ENCODE data around the gene RUSC1. TPM values are rescaled to one million over a fixed set of nuclear protein-coding genes. Genes with fewer than 3 reads are reported as not detected.
"Not testable (repeated sequence)": the region's sequence is repeated elsewhere in the genome, so short reads cannot be mapped to it uniquely, and the experiment has no call there.

RUSC1 gene
- total and polyA plus RNA-seq, 4 donors, result 28.4 to 129 (median 78.0) TPM

DNA sequence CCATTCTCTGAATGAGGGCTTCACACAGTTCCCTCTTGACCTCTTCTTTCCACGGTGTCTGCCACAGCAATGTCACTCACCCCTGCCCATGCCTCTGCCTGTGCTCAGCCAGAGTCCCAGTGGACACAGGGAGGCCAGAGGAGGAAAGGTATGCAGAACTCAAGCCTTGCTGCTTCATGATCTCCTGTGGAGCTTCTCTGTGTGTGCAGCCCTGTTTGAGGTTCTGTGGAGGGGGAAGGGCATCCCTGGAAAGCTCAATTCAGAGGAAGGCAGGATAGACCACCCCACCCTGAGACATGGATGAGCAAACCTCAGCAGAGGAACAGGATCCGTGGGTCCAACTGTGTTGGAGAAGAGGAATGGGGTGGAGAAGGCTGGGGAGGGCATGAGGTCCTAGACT is 41.4 kb upstream of the RUSC1 start:
- Histone ChIP-seq H3K9me3 (ENCODE audit: control insufficient read depth, insufficient read depth, low read length) (no peaks in the 10 kb centered on the region), H3K27ac (ENCODE audit: low read depth, low read length) (no peak overlapping the region), H3K36me3 (ENCODE audit: control insufficient read depth, insufficient read depth, low read length) (peaks cover 16% of the 10 kb centered on the region), H3K27me3 (ENCODE audit: control insufficient read depth, insufficient read depth, low read length) (no peaks in the 10 kb centered on the region), H3K4me1 (ENCODE audit: control insufficient read depth, insufficient read depth, low read length) (peaks cover 19% of the 10 kb centered on the region), H3K4me3 (ENCODE audit: low read depth, low read length) (no peak overlapping the region)
- WGBS (ENCODE audit: insufficient coverage), result 55% methylated on average over 1 of the region's 2 CpGs
- peak in 2 of 6 donors; percentile 31 to 42 for DNase-seq (ENCODE audit: low read depth in 4 of 6, low spot score in 6 of 6)

DNA sequence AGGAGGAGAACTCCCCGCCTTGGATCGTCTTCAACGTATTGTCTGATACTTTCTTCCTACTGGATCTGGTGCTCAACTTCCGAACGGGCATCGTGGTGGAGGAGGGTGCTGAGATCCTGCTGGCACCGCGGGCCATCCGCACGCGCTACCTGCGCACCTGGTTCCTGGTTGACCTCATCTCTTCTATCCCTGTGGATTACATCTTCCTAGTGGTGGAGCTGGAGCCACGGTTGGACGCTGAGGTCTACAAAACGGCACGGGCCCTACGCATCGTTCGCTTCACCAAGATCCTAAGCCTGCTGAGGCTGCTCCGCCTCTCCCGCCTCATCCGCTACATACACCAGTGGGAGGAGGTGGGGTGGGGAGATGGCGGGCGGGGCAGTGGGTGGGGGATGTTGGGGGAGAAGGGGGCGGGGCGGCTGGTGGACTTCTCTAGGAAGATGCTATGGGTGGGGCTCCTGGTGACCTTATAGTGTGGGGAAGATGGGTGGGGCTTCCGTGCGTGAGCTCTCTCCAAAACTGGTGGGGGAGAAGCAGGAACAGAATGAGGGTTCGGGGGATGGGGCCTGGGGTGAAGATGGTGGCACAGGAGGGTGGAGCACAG is 38.1 kb upstream of the RUSC1 start:
- Histone ChIP-seq H3K9me3 (ENCODE audit: control insufficient read depth, insufficient read depth, low read length) (no peaks in the 10 kb centered on the region), H3K4me3 (ENCODE audit: low read depth, low read length) (no peak overlapping the region), H3K4me1 (ENCODE audit: control insufficient read depth, insufficient read depth, low read length) (peaks cover 17% of the 10 kb centered on the region), H3K27me3 (ENCODE audit: control insufficient read depth, insufficient read depth, low read length) (no peaks in the 10 kb centered on the region), H3K36me3 (ENCODE audit: control insufficient read depth, insufficient read depth, low read length) (peaks cover 44% of the 10 kb centered on the region), H3K27ac (ENCODE audit: low read depth, low read length) (no peak overlapping the region)
- no peak for DNase-seq (ENCODE audit: low read depth in 4 of 6, low spot score in 6 of 6)
- 91% methylated on average over 17 of the region's 29 CpGs for WGBS (ENCODE audit: insufficient coverage)

DNA sequence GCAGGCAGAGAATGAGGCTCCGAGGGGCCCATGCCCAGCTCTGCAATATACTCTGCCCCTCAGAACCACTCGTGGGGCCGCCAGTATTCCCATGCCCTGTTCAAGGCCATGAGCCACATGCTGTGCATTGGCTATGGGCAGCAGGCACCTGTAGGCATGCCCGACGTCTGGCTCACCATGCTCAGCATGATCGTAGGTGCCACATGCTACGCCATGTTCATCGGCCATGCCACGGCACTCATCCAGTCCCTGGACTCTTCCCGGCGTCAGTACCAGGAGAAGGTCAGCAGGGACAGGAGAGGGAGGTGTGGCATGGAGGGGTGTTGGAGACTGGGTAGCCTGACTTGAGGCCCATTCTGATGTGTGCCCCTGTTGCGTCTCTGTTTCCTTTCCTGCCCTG is 36.2 kb upstream of the RUSC1 start:
- no peak for DNase-seq (ENCODE audit: low read depth in 4 of 6, low spot score in 6 of 6)
- H3K4me1 ChIP-seq (ENCODE audit: control insufficient read depth, insufficient read depth, low read length), result peaks cover under 1% of the 10 kb centered on the region
- H3K36me3 ChIP-seq (ENCODE audit: control insufficient read depth, insufficient read depth, low read length), result peaks cover 61% of the 10 kb centered on the region
- 86% methylated on average over 12 of the region's 12 CpGs for WGBS (ENCODE audit: insufficient coverage)
- H3K27ac ChIP-seq (ENCODE audit: low read depth, low read length), result no peak overlapping the region
- no peaks in the 10 kb centered on the region for H3K9me3 ChIP-seq (ENCODE audit: control insufficient read depth, insufficient read depth, low read length)
- H3K4me3 ChIP-seq (ENCODE audit: low read depth, low read length), result no peak overlapping the region
- no peaks in the 10 kb centered on the region for H3K27me3 ChIP-seq (ENCODE audit: control insufficient read depth, insufficient read depth, low read length)

DNA sequence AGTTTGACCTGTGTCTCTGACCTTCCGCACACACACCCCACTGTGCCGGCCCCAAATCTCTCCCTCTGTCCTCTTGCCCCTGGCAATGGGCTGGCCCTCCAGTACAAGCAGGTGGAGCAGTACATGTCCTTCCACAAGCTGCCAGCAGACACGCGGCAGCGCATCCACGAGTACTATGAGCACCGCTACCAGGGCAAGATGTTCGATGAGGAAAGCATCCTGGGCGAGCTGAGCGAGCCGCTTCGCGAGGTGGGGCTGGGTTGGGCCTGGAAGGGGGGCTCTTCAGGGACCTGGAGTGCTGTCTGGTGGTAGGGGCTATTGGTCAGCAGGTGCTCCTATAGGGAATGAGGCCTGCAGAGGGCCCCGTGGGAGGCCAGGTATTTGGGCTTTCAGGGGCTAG is 35.6 kb upstream of the RUSC1 start:
- WGBS (ENCODE audit: insufficient coverage), result 89% methylated on average over 14 of the region's 14 CpGs
- H3K27me3 ChIP-seq (ENCODE audit: control insufficient read depth, insufficient read depth, low read length), result no peaks in the 10 kb centered on the region
- no peak for DNase-seq (ENCODE audit: low read depth in 4 of 6, low spot score in 6 of 6)
- H3K4me1 ChIP-seq (ENCODE audit: control insufficient read depth, insufficient read depth, low read length), result no peaks in the 10 kb centered on the region
- H3K36me3 ChIP-seq (ENCODE audit: control insufficient read depth, insufficient read depth, low read length), result peaks cover 61% of the 10 kb centered on the region
- no peak overlapping the region for H3K4me3 ChIP-seq (ENCODE audit: low read depth, low read length)
- H3K9me3 ChIP-seq (ENCODE audit: control insufficient read depth, insufficient read depth, low read length), result no peaks in the 10 kb centered on the region
- no peak overlapping the region for H3K27ac ChIP-seq (ENCODE audit: low read depth, low read length)

DNA sequence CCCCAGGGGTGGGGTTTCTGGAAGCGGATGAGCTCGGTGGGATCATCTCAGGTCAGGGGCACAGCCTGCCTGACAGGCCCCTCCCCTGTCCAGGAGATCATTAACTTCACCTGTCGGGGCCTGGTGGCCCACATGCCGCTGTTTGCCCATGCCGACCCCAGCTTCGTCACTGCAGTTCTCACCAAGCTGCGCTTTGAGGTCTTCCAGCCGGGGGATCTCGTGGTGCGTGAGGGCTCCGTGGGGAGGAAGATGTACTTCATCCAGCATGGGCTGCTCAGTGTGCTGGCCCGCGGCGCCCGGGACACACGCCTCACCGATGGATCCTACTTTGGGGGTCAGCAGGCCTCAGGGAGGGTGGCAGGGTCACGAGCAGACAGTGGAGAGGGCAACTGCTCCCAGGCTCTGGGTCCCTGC is 35.1 kb upstream of the RUSC1 start:
- 93% methylated on average over 18 of the region's 18 CpGs for WGBS (ENCODE audit: insufficient coverage)
- Histone ChIP-seq H3K27me3 (ENCODE audit: control insufficient read depth, insufficient read depth, low read length) (no peaks in the 10 kb centered on the region), H3K27ac (ENCODE audit: low read depth, low read length) (no peak overlapping the region), H3K4me1 (ENCODE audit: control insufficient read depth, insufficient read depth, low read length) (no peaks in the 10 kb centered on the region), H3K4me3 (ENCODE audit: low read depth, low read length) (no peak overlapping the region), H3K36me3 (ENCODE audit: control insufficient read depth, insufficient read depth, low read length) (peaks cover 61% of the 10 kb centered on the region), H3K9me3 (ENCODE audit: control insufficient read depth, insufficient read depth, low read length) (no peaks in the 10 kb centered on the region)
- no peak for DNase-seq (ENCODE audit: low read depth in 4 of 6, low spot score in 6 of 6)

DNA sequence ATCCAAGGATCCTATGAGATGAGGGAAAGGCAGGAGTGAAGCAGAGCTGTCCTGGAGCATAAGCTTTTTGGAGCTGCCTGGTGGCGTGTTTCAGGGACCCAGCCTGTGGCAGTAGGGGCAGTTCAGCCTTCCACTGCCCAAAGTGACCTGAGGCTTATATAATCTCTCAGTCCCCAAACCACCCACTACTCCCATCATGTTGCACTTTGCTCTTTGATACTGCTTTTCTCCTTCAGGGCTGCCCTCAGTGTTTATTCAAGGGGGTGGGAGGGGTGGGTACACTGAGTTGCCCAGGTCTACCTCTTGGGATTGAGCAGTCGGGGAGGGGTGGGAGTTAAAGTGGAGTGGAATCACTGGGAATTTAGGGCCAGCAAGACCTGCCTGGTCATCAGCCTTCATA is 34.1 kb upstream of the RUSC1 start:
- 83% methylated on average over 2 of the region's 2 CpGs for WGBS (ENCODE audit: insufficient coverage)
- Histone ChIP-seq H3K27me3 (ENCODE audit: control insufficient read depth, insufficient read depth, low read length) (no peaks in the 10 kb centered on the region), H3K9me3 (ENCODE audit: control insufficient read depth, insufficient read depth, low read length) (no peaks in the 10 kb centered on the region)

DNA sequence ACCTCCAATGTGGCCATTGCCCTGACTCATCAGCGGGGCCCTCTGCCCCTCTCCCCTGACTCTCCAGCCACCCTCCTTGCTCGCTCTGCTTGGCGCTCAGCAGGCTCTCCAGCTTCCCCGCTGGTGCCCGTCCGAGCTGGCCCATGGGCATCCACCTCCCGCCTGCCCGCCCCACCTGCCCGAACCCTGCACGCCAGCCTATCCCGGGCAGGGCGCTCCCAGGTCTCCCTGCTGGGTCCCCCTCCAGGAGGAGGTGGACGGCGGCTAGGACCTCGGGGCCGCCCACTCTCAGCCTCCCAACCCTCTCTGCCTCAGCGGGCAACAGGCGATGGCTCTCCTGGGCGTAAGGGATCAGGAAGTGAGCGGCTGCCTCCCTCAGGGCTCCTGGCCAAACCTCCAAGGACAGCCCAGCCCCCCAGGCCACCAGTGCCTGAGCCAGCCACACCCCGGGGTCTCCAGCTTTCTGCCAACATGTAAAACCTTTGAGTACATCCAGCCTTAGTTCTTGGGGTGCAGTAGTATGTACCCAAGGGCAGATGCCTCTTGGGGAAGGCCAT is 32.6 kb upstream of the RUSC1 start:
- Histone ChIP-seq H3K4me1 (ENCODE audit: control insufficient read depth, insufficient read depth, low read length) (no peaks in the 10 kb centered on the region), H3K27me3 (ENCODE audit: control insufficient read depth, insufficient read depth, low read length) (peaks cover 4% of the 10 kb centered on the region), H3K4me3 (ENCODE audit: low read depth, low read length) (no peak overlapping the region), H3K36me3 (ENCODE audit: control insufficient read depth, insufficient read depth, low read length) (peaks cover 55% of the 10 kb centered on the region), H3K9me3 (ENCODE audit: control insufficient read depth, insufficient read depth, low read length) (no peaks in the 10 kb centered on the region), H3K27ac (ENCODE audit: low read depth, low read length) (no peak overlapping the region)
- no peak for DNase-seq (ENCODE audit: low read depth in 4 of 6, low spot score in 6 of 6)
- 95% methylated on average over 12 of the region's 21 CpGs for WGBS (ENCODE audit: insufficient coverage)

More for the DNA sequence above, 34.1 kb upstream of the RUSC1 start:
- no peak for DNase-seq (ENCODE audit: low read depth in 4 of 6, low spot score in 6 of 6)
- Histone ChIP-seq H3K27ac (ENCODE audit: low read depth, low read length) (no peak overlapping the region), H3K4me1 (ENCODE audit: control insufficient read depth, insufficient read depth, low read length) (no peaks in the 10 kb centered on the region), H3K36me3 (ENCODE audit: control insufficient read depth, insufficient read depth, low read length) (peaks cover 61% of the 10 kb centered on the region), H3K4me3 (ENCODE audit: low read depth, low read length) (no peak overlapping the region)

DNA sequence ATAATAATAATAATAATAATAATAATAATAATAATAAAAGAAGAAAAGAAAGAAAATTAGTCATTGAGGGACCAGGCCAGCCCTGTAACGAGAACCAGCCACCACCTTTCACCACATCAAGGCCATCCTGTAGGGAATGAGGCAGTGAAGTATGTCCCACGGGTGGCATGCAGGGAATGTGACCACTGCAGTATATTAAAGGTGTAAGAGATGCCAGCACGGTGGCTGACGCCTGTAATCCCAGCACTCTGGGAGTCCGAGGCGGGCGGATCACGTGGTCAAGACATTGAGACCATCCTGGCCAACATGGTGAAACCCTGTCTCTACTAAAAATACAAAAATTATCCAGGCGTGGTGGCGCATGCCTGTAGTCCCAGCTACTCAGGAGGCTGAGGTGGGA is 29.7 kb upstream of the RUSC1 start:
- Histone ChIP-seq H3K27me3 (ENCODE audit: control insufficient read depth, insufficient read depth, low read length) (peaks cover 32% of the 10 kb centered on the region), H3K36me3 (ENCODE audit: control insufficient read depth, insufficient read depth, low read length) (peaks cover 31% of the 10 kb centered on the region), H3K4me1 (ENCODE audit: control insufficient read depth, insufficient read depth, low read length) (peaks cover 12% of the 10 kb centered on the region)
- H3K9me3 ChIP-seq (ENCODE audit: control insufficient read depth, insufficient read depth, low read length); H3K4me3 ChIP-seq (ENCODE audit: low read depth, low read length); H3K27ac ChIP-seq (ENCODE audit: low read depth, low read length); DNase-seq (ENCODE audit: low read depth in 4 of 6, low spot score in 6 of 6): not testable (repeated sequence)
- 89% methylated on average over 5 of the region's 10 CpGs for WGBS (ENCODE audit: insufficient coverage)

DNA sequence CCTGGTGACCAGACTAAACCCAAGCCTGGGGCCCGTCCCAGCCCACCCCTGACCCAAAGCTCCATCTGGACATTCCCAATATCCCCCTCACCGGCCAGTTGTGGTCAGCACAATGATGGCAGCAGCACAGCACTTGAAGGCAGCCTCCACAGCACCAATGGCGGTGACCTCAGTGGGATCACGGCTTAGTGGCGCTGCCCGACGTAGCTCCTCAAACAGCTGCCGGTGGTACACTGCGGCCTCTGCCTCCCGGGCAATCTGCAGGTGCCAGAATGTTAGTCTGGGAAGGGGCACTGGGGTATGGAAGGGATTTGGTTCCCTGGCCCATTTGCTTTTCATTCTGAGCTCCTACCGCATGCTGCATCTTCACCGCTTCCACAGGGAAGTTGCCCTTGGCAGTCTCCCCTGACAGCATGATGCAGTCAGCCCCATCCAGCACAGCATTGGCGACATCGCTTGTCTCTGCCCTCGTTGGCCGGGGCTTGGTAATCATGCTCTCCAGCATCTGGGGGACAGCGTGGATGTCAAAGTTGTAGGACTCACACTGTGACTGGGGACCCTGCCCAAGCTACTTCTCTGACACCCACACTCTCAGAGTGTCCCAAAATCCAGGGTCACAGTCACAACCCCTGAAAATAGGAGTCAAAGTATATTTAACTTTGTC is 27.5 kb upstream of the RUSC1 start:
- Histone ChIP-seq H3K27me3 (ENCODE audit: control insufficient read depth, insufficient read depth, low read length) (peaks cover 42% of the 10 kb centered on the region), H3K4me1 (ENCODE audit: control insufficient read depth, insufficient read depth, low read length) (peaks cover 12% of the 10 kb centered on the region), H3K36me3 (ENCODE audit: control insufficient read depth, insufficient read depth, low read length) (peaks cover 14% of the 10 kb centered on the region), H3K27ac (ENCODE audit: low read depth, low read length) (no peak overlapping the region), H3K4me3 (ENCODE audit: low read depth, low read length) (no peak overlapping the region), H3K9me3 (ENCODE audit: control insufficient read depth, insufficient read depth, low read length) (no peaks in the 10 kb centered on the region)
- DNase-seq (ENCODE audit: low read depth in 4 of 6, low spot score in 6 of 6), result no peak
- WGBS (ENCODE audit: insufficient coverage), result 78% methylated on average over 16 of the region's 17 CpGs

Data from spinal cord (tissue), 10 donors.